ENCODE measurements around the gene LMO7.

Gene LMO7

DNA sequence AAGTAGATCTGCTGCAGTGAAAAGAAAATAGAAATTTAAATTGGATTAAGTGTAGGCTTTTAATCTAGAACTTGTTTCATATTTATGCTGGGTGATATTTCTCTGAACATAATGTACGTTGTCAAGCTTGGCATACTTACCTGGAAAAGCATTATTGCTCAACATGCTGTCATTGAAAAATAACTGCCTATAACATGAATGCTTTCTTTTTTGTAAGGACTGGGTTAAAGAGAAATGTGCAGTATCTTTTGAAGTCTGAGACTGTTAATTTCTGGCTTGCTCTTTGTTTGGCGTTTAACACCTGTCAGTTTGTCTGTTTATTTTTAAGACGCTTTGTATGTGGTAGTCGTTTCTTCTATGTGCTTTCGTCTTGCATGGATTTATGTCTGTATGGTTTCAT is 175.2 kb downstream of the LMO7 start:
- DNase-seq = no peak

DNA sequence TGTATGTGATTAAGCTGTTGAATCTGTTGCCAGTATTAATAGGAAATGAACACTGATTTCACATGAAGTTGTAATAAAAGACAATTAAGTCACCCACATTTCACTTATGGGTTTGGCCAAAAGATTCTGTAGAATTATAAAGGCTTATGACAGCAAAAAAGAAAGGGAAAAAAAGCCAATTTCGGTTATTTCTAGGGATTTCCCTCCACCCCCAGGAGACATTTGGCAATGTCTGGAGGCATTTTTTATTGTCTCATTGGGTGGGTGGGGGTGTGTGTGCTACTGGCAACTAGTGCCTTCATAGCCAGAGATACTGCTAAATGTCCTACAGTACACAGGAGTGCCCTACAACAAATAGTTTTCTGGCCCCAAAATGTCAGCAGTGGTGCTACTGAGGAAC is 175.7 kb downstream of the LMO7 start:
- no peak for DNase-seq

DNA sequence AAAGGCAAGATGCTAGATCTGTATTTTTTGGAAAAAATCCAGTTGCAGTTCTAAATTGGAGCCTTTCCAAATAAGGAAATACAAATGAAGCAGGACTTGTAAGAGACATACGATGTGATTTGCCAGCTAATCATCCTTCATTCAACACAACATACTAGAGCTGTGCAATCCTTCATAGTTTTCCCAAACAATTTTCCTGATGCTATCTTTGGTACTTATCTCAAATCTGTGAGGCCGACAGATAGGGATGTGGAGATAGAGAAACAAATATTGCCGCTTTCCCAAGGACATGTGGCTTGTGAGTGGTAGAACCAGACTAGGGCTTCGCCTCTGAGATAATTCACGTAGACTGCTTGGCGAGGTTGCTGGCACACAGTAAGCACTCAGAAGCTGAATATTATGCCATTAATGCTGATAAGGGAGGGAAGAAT is 176.6 kb downstream of the LMO7 start:
- no peak for DNase-seq

DNA sequence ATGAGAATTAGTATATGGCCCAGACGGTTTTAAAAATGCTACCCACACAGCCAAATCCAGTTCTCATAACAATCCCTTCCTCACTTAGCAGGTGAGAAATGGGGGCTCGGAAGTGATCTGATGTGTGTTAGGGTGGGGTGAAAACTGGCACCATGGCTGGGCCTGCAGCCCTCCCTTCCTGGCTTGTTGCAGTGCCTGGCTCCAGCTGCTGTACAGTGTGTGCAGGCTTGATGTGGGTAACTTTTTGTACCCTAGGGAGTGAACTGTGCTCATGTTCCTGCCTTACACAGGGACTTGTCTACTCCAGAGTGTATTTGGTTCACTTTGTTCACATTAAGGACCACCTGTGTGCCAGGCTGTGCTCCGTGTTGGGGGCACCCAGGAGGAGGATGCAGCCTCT is 177.2 kb downstream of the LMO7 start:
- no peak for DNase-seq

DNA sequence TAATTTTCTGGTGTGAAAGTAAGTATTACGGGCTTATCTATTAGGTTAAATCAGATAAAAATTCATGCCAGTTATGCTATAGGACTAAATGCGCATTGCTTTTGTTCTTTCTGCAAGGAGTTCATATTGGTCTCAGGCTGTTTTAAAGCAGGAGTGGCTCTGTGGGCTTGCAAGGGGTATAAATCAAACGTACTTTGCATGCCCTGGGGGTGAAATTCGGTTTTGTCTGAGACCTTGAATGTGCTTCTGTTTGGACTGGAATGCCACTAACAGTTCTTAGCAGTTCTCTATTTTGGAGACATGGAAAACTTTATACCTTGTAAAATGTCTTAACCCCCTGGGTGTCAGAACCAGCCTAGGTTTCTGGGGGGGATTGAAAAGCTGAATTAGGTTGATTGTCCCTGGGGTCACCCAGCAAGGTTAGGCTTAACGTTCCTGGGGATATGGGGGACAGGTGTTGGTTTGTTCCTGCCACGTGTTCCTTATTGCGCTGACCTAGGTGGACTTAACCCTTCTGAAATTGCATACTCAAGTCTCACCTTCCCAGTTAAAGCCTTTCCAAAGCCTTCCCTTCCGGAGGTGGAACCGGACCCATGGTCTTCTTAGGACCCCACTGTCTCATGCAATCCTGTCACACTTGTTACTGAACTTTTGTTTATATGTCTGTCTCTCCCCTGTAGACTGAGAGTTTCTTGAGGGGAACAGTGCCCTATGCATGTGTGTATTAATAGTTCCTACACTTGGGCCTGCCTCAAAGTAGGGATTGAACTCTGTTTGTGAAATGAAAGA is 182.2 kb downstream of the LMO7 start:
- DNase-seq = no peak

DNA sequence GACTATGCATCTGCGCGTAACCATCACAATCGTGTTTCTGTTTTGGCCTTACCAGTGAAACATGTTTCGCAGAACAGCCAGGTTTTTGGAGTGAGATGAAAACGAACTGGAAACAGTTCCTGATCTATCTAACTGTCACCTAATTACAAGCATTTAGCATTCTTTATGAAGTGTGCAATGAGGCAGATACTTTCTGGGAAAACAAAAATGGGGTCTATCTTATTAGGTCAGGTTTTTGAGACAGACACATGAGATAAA is 182.8 kb downstream of the LMO7 start:
- no peak for DNase-seq

DNA sequence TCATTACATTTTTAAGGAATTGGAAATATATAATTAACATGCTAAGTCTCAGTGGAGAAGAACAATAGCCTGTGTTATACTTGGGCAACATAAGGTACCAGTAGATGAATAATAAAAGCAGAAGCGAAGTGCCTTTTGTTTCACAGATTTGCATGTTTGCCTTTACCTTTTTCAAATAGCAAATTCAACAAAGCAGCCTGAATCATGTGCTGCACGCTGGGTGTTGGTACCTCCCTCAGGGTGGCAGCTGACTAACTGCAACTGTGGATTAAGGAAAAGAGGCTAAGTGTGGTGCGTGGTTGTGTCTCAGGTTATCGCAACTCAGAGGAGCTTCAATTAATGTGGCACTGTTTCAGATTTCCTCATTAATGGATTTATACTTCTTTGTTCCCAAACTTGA is 189.0 kb downstream of the LMO7 start:
- DNase-seq = no peak

DNA sequence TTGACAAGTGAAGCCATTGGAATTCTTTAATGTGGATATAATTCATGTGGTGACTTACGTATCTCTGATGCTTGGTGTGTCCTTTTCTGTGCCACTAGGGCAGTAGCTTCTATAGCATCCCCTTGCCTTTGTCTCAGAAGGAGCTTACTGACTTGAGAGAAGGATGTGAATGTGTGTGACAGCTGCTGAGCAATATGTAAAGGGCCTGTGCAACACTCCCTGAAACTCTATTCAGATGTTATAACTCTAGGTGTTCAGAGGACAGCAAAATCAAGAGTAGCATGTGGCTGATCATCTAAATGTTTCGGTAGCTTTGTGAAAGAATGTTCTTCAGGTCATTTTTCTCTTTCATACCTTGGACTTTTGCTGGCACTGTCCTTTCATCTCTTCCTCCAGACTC is 189.5 kb downstream of the LMO7 start:
- no peak for DNase-seq

DNA sequence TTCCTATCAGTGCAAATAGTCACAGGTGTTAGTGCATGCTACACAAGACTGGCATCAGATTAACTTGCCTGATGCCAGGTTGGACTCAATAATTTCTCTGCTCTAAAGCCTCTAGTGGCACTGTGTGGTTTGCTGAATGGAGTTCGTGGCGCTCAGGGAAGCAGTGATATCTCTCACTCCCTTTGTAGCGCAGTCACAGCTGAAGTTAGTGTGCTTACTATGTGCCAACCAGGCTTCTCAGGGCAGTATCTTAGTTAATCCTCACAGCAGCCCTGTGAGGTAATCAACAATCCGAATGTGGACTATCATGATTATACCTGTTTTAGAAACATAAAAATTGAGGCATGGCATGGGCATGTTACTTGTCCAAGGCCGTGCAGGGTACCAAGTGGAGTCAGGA is 190.3 kb downstream of the LMO7 start:
- DNase-seq = no peak

DNA sequence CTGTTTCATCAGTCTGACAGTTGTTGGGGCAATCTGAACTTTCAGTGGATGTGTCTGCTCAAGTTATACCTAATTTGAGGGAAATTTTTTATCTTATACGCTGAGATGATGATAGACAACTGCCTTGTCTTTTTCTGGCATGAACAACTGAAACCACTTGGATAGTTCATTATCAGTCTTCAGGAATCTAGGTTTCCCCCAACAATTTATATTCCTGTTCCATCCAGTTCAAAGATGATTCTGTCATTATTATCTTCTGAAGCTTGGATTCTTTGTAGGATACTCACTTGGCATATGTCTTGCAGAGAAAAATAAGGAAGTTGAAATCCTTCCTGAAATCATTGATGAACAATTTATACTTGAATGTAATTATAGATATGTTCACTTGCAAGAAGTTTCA is 193.7 kb downstream of the LMO7 start:
- no peak for DNase-seq

DNA sequence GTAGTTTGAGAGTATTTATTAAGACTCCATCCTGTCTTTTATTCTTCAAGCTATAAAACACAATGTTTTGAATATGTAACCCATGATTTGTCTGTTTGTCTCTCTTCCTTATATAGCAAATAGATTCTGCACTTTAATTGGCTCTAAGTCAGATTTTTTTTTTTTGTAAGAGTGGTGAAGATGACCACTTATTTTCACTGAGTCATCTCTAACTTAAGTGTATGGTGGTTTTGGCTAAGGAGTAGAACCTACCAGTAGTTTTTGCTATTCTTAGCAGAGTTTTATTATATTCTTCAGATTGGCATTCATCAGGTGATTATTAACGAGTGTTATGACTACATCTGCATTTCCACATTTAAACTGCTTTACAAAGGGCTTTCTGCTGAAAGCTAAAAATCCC is 194.7 kb downstream of the LMO7 start:
- no peak for DNase-seq

DNA sequence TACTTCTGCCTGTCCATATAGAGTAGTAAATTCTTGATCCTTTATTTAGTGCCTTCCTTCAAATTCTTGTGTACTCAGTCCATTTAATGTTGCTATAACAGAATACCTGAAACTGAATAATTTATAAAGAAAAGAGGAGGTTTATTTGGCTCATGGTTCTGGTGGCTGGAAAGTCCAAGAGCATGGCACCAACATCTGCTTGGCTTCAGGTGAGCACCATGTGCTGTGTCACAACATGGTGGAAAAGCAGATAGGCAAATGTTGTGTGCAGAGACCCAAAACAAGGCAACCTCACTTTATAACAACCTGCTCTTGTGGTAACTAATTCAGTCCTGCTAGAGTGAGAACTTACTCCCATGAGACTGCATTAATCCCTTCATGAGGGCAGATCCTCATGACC is 195.3 kb downstream of the LMO7 start:
- DNase-seq = no peak

DNA sequence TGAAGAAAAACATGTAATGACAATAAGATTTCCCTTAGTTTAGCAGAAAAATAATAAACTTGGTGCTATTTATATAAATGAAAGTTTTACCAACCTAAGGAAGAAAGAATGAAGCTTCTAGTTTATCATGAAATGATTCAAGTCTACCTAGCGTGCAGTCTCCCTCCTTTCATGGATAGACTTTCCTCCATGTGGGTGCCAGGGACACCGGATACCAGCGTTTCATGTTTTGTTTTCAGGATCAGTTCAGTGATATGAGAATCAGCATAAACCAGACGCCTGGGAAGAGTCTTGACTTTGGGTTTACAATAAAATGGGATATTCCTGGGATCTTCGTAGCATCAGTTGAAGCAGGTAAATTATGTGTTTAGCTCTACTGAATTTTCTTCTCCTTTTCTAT is 196.7 kb downstream of the LMO7 start:
- no peak for DNase-seq

DNA sequence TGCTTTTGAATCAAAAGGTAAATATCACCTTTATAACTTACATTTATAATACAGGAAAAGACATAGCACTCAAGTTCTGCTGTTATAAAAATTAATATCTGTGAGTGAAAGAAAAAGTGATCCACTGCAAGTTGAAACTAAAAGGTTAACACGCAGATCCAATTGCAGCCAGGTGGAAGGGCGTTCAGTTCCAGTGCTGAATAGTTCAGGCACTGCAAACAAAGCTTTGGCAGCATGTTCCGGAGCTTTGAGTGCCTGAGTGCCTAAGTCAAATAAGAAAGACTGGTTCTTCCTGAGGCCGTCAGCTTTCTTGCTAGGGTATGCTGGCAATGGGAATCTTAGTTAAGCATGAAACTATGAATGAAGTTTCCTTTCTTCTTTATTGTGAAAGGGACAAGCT is 200.3 kb downstream of the LMO7 start:
- peak; percentile 6 to 39 for DNase-seq

DNA sequence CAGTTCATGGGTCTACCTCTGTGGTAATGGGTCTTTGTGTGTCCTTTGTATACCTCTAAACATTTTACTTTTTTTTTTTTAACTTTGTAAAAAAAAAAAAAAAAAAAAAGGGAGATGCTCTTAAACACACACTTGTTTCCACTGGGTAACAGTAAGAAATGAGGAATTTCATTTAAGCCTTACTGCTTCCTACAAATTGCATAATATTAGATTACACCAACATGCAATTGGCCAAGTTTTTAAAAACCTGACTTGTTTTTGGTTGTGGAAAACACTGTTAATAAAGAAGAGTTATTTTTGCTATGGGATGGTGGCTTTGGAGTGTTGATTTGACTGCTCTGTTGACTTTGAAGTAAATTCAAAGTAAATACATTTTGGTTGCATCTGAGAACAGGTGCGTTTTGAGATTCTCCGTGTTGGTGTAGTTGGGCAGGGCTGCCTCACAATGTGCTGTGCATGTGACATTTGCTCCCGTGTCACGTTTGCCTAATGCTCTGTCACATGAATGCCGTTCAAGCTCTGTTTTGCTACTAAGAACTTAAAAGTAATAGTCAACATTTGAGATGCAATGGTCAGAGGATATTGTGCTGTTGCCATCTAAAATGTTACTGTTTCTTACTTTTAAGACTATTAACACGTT is 202.4 kb downstream of the LMO7 start:
- DNase-seq = peak in 1 of 2 experiments; percentile 11

DNA sequence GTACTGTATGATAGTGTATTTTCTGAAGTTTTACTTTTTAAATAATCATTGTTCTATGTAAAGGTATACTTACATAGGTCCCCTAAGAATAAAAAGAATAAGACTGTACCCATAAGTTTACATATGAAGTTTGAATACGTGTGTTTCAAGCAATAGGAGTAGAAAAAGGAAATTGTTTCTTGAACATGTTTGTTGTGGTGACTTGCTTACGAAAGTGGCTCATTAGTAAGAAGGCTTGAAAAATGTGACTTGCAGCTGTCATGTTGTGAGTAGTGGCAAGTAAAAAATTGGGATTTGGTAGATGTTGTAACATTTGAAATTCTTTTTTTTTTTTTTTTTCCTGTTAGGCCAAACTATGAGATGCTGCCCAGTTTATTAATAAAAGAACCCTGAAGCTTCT is 203.3 kb downstream of the LMO7 start:
- no peak for DNase-seq

DNA sequence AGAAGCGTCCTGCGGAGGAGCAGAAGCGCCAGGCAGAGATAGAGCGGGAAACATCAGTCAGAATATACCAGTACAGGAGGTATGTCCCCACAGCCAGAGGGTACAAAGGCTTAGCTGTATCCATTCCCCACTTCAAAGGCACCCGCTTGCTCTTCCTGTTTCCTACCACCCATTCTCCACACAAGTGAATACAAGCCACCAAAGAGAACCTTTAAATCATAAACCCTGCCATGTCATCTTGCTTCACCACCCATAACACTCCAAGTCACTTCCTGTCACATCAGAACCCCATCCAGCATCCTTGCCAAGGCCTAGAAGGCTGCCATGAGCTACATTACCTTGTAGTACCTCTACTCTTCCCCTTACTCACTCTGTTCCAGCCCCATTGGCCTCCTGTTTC is 205.8 kb downstream of the LMO7 start:
- no peak for DNase-seq

DNA sequence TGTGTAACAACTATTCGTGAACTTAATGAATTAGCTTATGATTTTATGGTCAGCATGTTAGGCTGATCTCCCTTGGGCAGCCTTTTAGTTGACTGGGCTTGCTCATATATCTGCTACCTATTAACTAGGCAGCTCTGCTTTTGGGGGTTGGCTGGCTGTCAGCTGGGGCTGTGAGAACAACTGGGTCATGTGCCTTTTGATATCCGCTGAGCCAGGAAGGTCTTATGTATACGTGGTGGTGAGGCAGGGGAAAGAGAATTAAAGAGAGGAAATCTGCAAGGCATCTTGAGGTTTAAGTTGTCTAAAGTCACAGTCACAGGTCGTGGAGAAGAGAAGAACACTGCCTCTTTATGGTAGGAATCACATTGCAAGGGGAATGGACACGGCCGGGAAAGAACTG is 206.9 kb downstream of the LMO7 start:
- no peak for DNase-seq

DNA sequence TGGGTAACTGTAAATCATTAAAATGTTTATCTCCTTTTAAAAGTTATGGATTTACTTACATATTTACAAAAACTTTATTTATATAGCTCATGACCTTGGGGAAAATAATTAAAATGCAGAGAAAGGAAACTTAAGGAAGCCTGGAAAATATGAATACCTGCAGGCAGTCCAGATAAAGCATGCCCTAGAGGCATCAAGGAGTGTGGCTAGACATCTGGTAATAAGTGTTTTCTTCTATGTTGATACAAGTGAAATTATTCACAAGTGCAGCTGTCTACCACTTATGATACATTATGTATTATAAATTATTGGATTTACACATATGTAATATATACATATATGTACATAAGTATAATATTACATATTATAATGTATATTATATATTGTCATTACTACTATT is 207.9 kb downstream of the LMO7 start:
- DNase-seq = no peak

DNA sequence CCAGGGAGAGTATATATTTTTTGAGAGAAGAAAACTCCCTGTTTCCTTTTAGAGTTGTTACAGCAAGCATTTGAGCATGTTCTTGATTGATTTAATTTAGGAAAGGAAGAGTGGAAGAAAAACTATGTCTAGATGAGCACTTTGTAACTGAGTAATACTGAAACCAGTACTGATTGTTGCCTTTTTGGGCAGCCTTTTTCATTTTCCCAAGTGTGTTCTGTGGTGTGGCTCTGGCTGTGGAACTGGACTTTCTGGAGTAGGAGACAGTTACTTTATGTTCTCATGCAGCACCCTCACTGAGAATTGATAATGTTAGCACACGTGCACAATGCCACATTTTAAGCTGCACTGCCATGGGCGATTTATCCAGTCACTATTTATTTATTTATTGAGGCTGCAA is 211.5 kb downstream of the LMO7 start:
- no peak for DNase-seq

DNA sequence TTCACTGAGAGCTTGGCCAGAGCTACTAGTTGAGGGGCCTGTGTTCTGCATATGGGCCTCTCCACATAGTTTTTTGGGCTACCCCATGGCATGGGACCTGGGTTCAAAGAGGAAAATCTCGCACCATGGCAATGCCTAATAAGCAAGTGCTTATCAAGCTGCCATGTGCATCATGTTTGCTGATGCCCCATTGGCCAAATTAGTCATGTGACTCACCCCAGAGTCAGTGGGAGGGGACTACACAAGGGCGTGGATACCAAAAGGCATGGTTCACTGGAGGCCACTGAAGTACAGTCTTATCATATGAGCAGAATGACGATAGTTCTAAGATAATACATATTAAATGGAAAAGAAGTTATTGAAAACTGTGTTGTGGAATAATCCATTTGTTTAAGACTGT is 214.8 kb downstream of the LMO7 start:
- no peak for DNase-seq

DNA sequence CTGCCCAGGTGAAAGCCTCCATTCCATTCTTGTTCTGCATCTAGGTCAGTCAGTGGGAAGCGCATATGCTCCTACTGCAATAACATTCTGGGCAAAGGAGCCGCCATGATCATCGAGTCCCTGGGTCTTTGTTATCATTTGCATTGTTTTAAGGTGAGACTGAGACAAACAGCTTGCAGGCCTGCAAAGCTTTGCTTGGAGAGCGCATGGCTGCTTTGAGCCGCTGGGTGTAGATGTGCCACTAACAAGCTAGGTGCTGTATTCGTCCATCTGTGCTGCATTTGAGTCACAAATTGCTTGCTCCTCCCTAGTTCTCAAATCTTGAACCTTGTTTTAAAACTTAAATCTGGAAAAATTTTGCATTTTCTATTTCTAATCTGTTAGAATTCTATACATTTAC is 219.1 kb downstream of the LMO7 start:
- DNase-seq = no peak

DNA sequence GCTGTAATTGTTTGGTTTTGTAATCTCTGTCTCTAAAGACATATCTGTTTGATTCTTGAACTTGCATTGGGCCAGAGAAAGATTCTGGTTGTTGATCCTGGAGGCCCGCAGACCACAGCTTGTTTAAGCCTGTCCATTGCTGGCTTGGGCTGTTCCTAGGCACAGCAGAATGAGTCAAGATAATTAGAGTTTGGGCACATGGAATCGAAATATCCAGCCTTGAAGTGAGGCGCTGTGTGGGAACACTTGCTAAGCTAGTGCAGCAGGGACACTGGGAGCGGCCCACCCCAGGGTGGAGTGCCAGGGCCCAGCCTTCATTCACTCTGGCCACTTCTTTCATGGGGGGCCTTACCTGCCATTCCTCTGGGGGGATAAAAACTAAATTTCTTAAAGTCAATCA is 219.7 kb downstream of the LMO7 start:
- no peak for DNase-seq

DNA sequence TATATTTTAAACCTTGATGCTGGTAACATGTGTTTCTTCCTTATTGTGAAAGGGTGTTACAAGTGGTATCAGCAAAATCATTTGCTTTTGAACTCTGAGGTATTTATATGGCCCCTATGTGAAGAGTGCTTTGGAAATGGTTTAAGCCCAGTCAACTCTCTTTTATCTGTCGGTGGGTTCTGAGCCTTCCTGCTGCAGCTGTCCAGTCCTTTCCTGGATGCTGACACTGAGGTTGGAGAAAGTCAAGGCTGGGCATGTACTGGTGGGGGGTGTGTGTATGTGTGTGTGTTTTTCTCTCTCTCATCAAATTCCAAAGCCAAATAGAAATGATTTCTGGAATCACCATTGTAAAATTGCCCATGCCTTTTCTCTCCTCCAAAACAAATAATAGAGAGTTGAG is 221.2 kb downstream of the LMO7 start:
- no peak for DNase-seq

DNA sequence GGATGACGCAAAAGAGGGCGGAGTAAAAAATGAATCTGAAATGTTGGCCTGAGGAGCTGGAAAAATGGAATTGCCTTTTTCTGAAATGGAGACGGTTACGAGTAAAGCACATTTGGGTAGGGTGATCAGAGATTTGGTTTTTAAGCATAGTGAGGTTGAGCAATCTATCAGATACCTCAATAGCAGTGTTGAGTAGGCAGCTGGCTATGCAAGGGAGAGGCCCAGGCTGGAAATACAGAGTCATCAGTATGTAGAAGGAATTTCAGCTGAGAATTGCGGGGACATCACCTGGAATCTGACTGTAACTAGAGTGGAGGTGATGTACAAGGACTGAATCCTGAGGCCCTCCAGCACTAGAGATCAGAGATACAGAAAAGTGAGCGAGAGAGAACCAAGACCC is 224.8 kb downstream of the LMO7 start:
- DNase-seq = no peak

Measured in SHP77 (cell line).